ENCODE results near the gene TTC9B. TPM values are rescaled to one million over a fixed set of nuclear protein-coding genes. Genes with fewer than 3 reads are reported as not detected.

The TTC9B gene
- total and polyA plus RNA-seq, 2 experiments from 2014 or later: 0.63 to 1.0 TPM

GRCh38 chr19:40264314-40265054 lies 46.3 kb upstream of the TTC9B start:
- Histone ChIP-seq H3K4me3 (no peak overlapping the region), H3K27me3 (ENCODE audit: insufficient read depth) (no peaks in the 10 kb centered on the region), H3K36me3 (ENCODE audit: insufficient read depth) (peaks cover 6% of the 10 kb centered on the region; the same call in 1 of the 2 replicates), H3K9me2 (ENCODE audit: insufficient read depth) (no peaks in the 10 kb centered on the region), H3K4me2 (no peak overlapping the region), H2AFZ (no peak overlapping the region), H3K4me1 (ENCODE audit: insufficient read depth) (no peaks in the 10 kb centered on the region; the same call in 1 of the 2 replicates), H3K27ac (ENCODE audit: low read depth) (peak overlapping the region; percentile 39; the same call in 1 of the 2 replicates), H3F3A (replicated peaks; ENCODE audit: low read depth) (no peaks in the 10 kb centered on the region), H3K79me2 (replicated peaks; ENCODE audit: insufficient read depth) (peaks cover 29% of the 10 kb centered on the region), H4K20me1 (replicated peaks; ENCODE audit: insufficient read depth) (no peaks in the 10 kb centered on the region; the same call in none of the 2 replicates)
- Mint-ChIP-seq H3K4me3 (no peak overlapping the region), H3K27ac (peak overlapping the region; percentile 67; the same call in 1 of the 2 replicates), H3K36me3 (ENCODE audit: low read depth) (peaks cover 19% of the 10 kb centered on the region), H3K4me1 (peaks cover 14% of the 10 kb centered on the region), H3K27me3 (ENCODE audit: insufficient read depth, low read depth, poor library complexity) (peaks cover 11% of the 10 kb centered on the region), H3K9me3 (no peaks in the 10 kb centered on the region)
- TF ChIP-seq ZNF114 (CRISPR knock-in tag; IDR thresholded peaks at IDR 0.05): no peak
- no peak for TF ChIP-seq ZNF462 (CRISPR knock-in tag; IDR thresholded peaks at IDR 0.05)
- TF ChIP-seq REST (IDR thresholded peaks at IDR 0.05; ENCODE audit: unreplicated experiment): no peak
- no peak for TF ChIP-seq CREB1 (CRISPR knock-in tag; IDR thresholded peaks at IDR 0.05; ENCODE audit: low read depth)
- no peak for TF ChIP-seq POLR2AphosphoS5 (IDR thresholded peaks at IDR 0.05; ENCODE audit: low read depth)
- ATAC-seq (no peak; the same call in 2 of the 3 replicates), DNase-seq (ENCODE audit: low spot score) (peak; percentile 53)
